Activated CD4-positive, alpha-beta memory T cell treated with anti-CD3 and anti-CD28 coated beads for 36 hours (primary cell): ENCODE measurements around the gene JAZF1. TPM values are rescaled to one million over a fixed set of nuclear protein-coding genes. Genes with fewer than 3 reads are reported as not detected.

Experiments
- CTCF ChIA-PET: fragments of 350-600 bp; sonication (Branson Sonifier 250); formaldehyde crosslinking; loops from one replicate; lab custom pipeline; 2021; ENCODE audit warnings: antibody characterized with exemption, inconsistent platforms; lab: Charles Lee
- POLR2A ChIA-PET: fragments of 350-600 bp; sonication (Branson Sonifier 250); formaldehyde crosslinking; loops from one replicate; lab custom pipeline; 2021; ENCODE audit warnings: antibody characterized with exemption; lab: Charles Lee
- DNase-seq: peaks from one replicate; pipeline ENCODE4 v3.0.0-alpha.2; 2020
- H3K27ac Mint-ChIP-seq: one replicate; pipeline ENCODE4 v1.8.0; 2021; ENCODE audit warnings: mixed read lengths
- H3K27me3 Mint-ChIP-seq: one replicate; pipeline ENCODE4 v1.8.0; 2021; ENCODE audit warnings: mixed read lengths
- H3K36me3 Mint-ChIP-seq: one replicate; pipeline ENCODE4 v1.8.0; 2021; ENCODE audit warnings: mixed read lengths
- H3K4me1 Mint-ChIP-seq: one replicate; pipeline ENCODE4 v1.8.0; 2021; ENCODE audit warnings: low read depth, mixed read lengths
- H3K4me3 Mint-ChIP-seq: one replicate; pipeline ENCODE4 v1.8.0; 2021; ENCODE audit warnings: mild to moderate bottlenecking, mixed read lengths
- H3K9me3 Mint-ChIP-seq: one replicate; pipeline ENCODE4 v1.8.0; 2021; ENCODE audit warnings: mixed read lengths
- intact Hi-C: fragments of 100-400 bp; cut with micrococcal nuclease; formaldehyde crosslinking; loops from one replicate; pipeline ENCODE4 v1.15.1; 2023
- total RNA-seq, 2 experiments: library from RNA; stranded (reverse); gene quantifications; one replicate each; pipeline ENCODE4 v1.2.3, GENCODE V29; 2021

JAZF1 gene
- total RNA-seq, 2 experiments from 2014 or later = 3.8 to 4.3 TPM

DNA sequence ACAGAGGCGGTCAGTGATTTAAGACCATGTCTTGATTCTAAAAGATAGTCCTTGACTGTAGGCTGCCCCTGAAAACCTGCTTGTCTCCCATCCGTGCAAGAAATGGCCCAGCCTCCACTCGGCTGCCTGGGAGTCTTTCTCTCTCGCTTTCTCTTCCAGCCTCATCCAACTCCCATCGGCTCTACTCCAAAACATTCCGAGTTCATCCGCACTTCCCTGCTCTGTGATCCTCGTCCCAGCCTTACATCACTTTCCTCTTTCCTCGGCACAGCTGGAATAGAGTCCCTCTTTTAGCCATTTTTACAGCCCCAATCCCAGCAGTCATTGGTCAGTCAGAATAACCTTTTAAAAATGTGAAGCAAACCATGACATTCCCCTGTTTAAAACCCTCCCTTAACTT lies 305.5 kb downstream of the JAZF1 start:
- no peak overlapping the region for H3K4me3 Mint-ChIP-seq
- H3K4me1 Mint-ChIP-seq = no peaks in the 10 kb centered on the region
- no peak for DNase-seq
- intact Hi-C loops = no loop called here
- H3K27me3 Mint-ChIP-seq = no peaks in the 10 kb centered on the region
- no peaks in the 10 kb centered on the region for H3K36me3 Mint-ChIP-seq
- ChIA-PET CTCF (no interaction called here), POLR2A (no interaction called here)
- H3K9me3 Mint-ChIP-seq = no peaks in the 10 kb centered on the region
- H3K27ac Mint-ChIP-seq = no peak overlapping the region

DNA sequence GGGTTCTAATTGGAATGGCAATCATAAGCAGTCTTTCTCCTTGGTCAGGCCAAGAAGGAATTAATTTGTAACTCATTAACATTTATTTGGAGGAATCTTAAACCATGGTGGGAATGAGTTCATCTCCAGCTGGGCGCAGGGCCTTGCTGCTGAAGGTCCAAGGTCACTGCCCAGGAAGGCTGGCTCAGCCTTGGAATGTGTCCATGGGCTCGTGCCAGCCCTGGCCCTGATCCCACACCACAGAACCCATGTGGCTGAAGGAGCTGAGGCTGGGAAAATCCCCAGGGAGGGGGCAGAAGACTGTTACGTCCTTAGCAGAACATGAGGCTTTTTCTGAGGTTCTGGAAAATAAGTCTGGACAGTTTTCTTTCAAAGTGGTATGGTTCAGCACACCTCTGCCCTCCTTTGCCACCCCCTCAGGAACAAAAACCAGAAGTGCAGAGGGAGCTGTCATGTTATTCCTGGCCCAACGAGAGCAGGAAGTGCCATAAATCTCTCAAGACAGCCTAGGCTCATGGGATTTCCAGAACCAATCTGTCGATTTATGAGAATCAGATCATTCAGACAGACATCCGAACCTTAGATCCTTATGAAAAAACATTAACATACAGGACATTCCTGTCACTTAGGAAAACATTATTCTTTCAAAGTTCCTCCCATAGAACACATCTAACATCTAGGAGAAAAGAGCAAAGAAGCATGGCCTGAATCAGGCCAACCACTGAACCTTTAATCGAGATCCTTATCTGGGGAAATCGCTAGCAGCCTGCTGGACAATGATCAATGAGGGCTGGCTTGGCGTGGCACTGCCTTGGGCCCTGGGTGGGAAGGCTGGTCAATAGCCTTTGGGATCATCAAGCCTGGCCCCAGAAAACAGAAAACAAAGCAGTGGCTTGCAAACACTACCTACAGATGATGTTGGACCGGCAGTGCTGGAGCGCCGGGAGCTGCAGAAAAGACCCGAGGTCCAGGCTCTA lies 306.3 kb downstream of the JAZF1 start:
- POLR2A ChIA-PET = no interaction called here
- H3K36me3 Mint-ChIP-seq = no peaks in the 10 kb centered on the region
- H3K27me3 Mint-ChIP-seq = no peaks in the 10 kb centered on the region
- no peak for DNase-seq
- H3K4me1 Mint-ChIP-seq = no peaks in the 10 kb centered on the region
- no peaks in the 10 kb centered on the region for H3K9me3 Mint-ChIP-seq
- H3K27ac Mint-ChIP-seq = no peak overlapping the region
- intact Hi-C loops = no loop called here
- no peak overlapping the region for H3K4me3 Mint-ChIP-seq
- CTCF ChIA-PET = no interaction called here

DNA sequence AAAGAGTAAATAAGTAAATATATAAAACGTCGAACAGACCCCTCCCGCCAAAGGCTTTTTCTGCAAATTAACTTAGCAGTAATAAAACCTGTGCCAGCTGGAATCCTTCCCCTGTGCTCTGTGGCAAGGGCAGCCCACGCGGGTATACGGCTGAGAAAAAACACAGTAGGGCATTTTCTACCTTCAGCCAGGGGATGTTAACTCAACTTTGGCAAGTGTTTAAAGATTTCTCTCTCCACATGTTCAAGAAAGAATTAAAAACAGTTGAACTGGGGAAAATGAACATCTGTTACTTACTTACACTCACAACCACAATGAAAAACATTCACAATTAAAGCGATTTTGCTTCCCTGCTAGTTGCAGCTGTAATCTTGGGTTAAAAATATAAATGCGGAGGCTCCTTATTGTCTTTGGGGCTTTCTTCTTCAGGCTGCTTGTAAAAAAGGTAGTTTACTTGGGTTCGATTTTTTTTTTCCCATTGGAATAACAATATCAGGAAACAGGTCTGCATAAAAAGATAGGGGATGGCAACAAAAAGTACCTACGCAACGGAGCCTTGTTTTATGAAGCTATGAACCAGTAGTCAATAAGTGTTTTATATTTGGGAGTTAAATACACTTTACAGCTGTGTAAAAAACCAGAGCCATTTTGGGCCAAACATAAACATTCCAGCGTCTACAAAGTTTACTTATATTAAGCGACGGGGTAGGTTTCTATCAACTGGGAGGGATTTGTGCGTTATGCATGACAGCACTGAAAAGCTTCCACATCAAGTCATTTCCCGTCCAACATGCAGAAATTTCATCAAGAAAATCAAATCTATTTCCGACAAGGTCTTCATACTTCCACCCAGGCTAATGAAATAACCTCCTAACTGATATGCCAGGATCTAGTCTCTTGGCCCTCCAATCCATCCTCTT lies 308.0 kb downstream of the JAZF1 start:
- no peaks in the 10 kb centered on the region for H3K9me3 Mint-ChIP-seq
- POLR2A ChIA-PET = no interaction called here
- no peak overlapping the region for H3K4me3 Mint-ChIP-seq

DNA sequence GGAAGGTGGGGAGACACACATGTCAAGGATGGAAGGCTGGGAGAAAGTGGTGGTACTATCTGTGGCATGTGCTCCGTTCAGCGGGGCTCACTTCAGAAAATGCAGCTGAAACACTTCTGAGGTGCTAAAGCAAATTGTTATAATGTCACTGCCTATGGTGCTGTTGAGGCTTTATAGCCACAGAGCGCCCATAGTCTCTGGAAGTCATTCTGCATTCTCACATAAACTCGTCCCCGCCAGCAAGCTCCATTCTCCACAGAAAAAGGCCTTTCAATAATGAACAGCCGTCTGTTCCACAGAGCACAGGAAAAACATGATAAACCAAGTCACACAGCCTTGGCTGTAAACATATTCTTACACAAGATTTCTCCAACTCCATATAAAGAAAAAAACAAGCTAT lies 308.7 kb downstream of the JAZF1 start:
- Mint-ChIP-seq H3K4me1 (no peaks in the 10 kb centered on the region), H3K36me3 (no peaks in the 10 kb centered on the region), H3K9me3 (no peaks in the 10 kb centered on the region), H3K27ac (no peak overlapping the region), H3K27me3 (no peaks in the 10 kb centered on the region), H3K4me3 (no peak overlapping the region)
- POLR2A ChIA-PET = no interaction called here
- CTCF ChIA-PET = no interaction called here
- intact Hi-C loops = no loop called here
- no peak for DNase-seq

More for the DNA sequence above, 308.0 kb downstream of the JAZF1 start:
- no peak for DNase-seq
- intact Hi-C loops = no loop called here
- Mint-ChIP-seq H3K27ac (no peak overlapping the region), H3K36me3 (no peaks in the 10 kb centered on the region), H3K27me3 (no peaks in the 10 kb centered on the region), H3K4me1 (no peaks in the 10 kb centered on the region)
- CTCF ChIA-PET = no interaction called here

DNA sequence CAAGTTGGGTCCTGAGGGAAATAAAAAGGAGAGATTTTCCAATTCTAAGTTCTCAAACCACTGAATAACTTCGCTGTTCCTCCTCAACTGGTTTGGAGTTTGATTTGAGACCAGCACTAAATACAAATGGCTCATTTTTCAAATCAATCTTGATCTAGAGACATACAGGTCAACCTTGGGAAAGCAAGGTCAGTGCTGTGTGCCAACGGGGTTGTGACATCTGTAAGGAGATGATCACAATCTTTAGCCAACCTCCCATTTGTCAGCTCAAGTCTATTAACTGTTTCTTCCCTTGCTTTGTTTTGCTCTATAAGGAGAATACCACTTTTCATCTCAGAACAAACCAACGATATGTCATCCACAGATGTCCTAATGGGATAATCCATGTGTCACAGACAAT lies 309.5 kb downstream of the JAZF1 start:
- Mint-ChIP-seq H3K9me3 (no peaks in the 10 kb centered on the region), H3K36me3 (no peaks in the 10 kb centered on the region), H3K4me3 (no peak overlapping the region), H3K4me1 (no peaks in the 10 kb centered on the region), H3K27me3 (no peaks in the 10 kb centered on the region), H3K27ac (no peak overlapping the region)
- ChIA-PET POLR2A (no interaction called here), CTCF (no interaction called here)
- no peak for DNase-seq
- intact Hi-C loops = no loop called here

GRCh38 chr7:27870595-27870994 lies 310.0 kb downstream of the JAZF1 start:
- H3K9me3 Mint-ChIP-seq = no peaks in the 10 kb centered on the region
- CTCF ChIA-PET = no interaction called here
- H3K4me3 Mint-ChIP-seq = no peak overlapping the region
- no peaks in the 10 kb centered on the region for H3K36me3 Mint-ChIP-seq
- no peaks in the 10 kb centered on the region for H3K4me1 Mint-ChIP-seq
- POLR2A ChIA-PET = no interaction called here
- intact Hi-C loops = no loop called here
- H3K27ac Mint-ChIP-seq = no peak overlapping the region
- no peaks in the 10 kb centered on the region for H3K27me3 Mint-ChIP-seq
- no peak for DNase-seq

GRCh38 chr7:27869056-27869455 lies 311.5 kb downstream of the JAZF1 start:
- CTCF ChIA-PET = no interaction called here
- no peak overlapping the region for H3K4me3 Mint-ChIP-seq
- no peak overlapping the region for H3K27ac Mint-ChIP-seq
- no peaks in the 10 kb centered on the region for H3K4me1 Mint-ChIP-seq
- POLR2A ChIA-PET = no interaction called here
- H3K9me3 Mint-ChIP-seq = no peaks in the 10 kb centered on the region
- no peak for DNase-seq
- intact Hi-C loops = no loop called here
- H3K36me3 Mint-ChIP-seq = no peaks in the 10 kb centered on the region
- H3K27me3 Mint-ChIP-seq = no peaks in the 10 kb centered on the region

DNA sequence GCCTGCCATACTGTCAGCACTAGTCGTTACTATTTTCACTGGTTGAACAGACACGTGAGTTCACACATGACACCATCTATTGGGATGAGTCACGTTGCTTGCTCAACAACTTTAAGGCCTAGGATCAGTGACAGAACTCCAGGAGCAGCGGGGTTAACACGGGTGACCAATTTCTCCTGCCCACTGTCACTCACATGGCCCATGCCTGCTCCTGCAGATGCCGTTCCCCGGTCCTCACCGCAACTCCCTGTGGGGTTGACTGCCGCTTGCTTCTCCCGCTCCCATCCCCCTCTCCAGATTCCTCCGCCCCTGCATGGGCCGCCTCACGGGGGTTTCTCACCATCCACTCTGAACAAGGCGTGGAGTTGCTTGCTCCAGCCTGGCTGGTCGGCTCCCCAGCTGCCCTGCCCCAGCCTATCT lies 312.5 kb downstream of the JAZF1 start:
- intact Hi-C loops = no loop called here
- DNase-seq = no peak
- H3K27me3 Mint-ChIP-seq = no peaks in the 10 kb centered on the region
- ChIA-PET CTCF (no interaction called here), POLR2A (no interaction called here)
- no peak overlapping the region for H3K4me3 Mint-ChIP-seq
- H3K4me1 Mint-ChIP-seq = no peaks in the 10 kb centered on the region
- no peak overlapping the region for H3K27ac Mint-ChIP-seq
- no peaks in the 10 kb centered on the region for H3K9me3 Mint-ChIP-seq
- no peaks in the 10 kb centered on the region for H3K36me3 Mint-ChIP-seq

GRCh38 chr7:27866828-27867672 lies 313.5 kb downstream of the JAZF1 start:
- CTCF ChIA-PET = no interaction called here
- Mint-ChIP-seq H3K27ac (no peak overlapping the region), H3K27me3 (no peaks in the 10 kb centered on the region), H3K36me3 (no peaks in the 10 kb centered on the region), H3K9me3 (no peaks in the 10 kb centered on the region), H3K4me3 (no peak overlapping the region), H3K4me1 (no peaks in the 10 kb centered on the region)
- DNase-seq = no peak
- intact Hi-C loops = no loop called here
- POLR2A ChIA-PET = no interaction called here

GRCh38 chr7:27866256-27866655 lies 314.3 kb downstream of the JAZF1 start:
- Mint-ChIP-seq H3K4me3 (no peak overlapping the region), H3K36me3 (no peaks in the 10 kb centered on the region), H3K27ac (no peak overlapping the region), H3K4me1 (no peaks in the 10 kb centered on the region), H3K27me3 (no peaks in the 10 kb centered on the region), H3K9me3 (no peaks in the 10 kb centered on the region)
- CTCF ChIA-PET = no interaction called here
- POLR2A ChIA-PET = no interaction called here
- no peak for DNase-seq
- intact Hi-C loops = no loop called here

DNA sequence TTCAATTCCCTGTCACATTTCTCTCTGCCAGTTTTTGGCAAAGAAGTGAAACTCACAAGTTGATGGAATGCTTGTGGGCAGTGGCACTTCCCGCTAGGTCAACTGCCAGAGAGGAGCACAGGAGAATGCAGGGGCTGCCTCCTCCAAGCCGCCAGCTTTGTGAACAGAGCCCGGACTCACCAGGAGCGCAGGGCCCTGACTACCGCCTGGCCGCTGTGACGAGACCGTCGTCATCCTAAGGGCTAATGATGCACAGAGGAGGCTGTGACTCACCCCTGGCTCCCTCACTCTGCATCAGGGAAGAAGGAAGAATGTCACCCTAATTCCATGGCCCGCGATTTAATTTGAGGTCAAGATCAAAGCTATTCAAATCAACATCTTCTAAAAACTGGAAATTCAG lies 316.7 kb downstream of the JAZF1 start:
- H3K27ac Mint-ChIP-seq = no peak overlapping the region
- H3K36me3 Mint-ChIP-seq = no peaks in the 10 kb centered on the region
- H3K4me3 Mint-ChIP-seq = no peak overlapping the region
- POLR2A ChIA-PET = no interaction called here
- no peaks in the 10 kb centered on the region for H3K4me1 Mint-ChIP-seq
- DNase-seq = no peak
- H3K27me3 Mint-ChIP-seq = no peaks in the 10 kb centered on the region
- intact Hi-C loops = no loop called here
- H3K9me3 Mint-ChIP-seq = no peaks in the 10 kb centered on the region
- CTCF ChIA-PET = no interaction called here

GRCh38 chr7:27861747-27862146 lies 318.8 kb downstream of the JAZF1 start:
- no peak overlapping the region for H3K4me3 Mint-ChIP-seq
- no peaks in the 10 kb centered on the region for H3K9me3 Mint-ChIP-seq
- no peaks in the 10 kb centered on the region for H3K36me3 Mint-ChIP-seq
- no peaks in the 10 kb centered on the region for H3K4me1 Mint-ChIP-seq
- no peaks in the 10 kb centered on the region for H3K27me3 Mint-ChIP-seq
- POLR2A ChIA-PET = no interaction called here
- CTCF ChIA-PET = no interaction called here
- intact Hi-C loops = no loop called here
- no peak for DNase-seq
- no peak overlapping the region for H3K27ac Mint-ChIP-seq
